ENCODE results near the gene ASPG.

DNA sequence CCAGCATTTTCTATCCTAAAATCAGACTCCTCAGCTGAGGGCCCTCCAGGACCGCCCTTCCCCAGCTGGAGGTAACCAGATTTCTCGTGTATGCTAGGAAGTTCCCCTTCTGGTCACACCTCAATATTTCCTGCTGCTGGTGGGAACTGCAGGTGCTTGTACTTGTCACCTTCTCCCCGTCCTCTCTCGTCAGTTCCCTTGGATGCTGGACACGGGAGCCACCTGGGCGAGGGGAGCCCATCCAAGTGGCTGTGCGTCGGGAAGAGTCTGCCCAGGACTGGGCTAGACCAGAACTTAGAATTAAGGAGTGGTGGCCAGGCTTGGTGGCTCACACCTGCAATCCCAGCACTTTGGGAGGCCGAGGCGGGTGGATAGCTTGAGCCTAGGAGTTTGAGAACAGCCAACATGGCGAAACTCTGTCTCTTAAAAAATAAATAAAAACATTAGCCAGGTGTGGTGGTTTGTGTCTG is 29.7 kb downstream of the ASPG start:
- TF ChIP-seq, protein P1, sequence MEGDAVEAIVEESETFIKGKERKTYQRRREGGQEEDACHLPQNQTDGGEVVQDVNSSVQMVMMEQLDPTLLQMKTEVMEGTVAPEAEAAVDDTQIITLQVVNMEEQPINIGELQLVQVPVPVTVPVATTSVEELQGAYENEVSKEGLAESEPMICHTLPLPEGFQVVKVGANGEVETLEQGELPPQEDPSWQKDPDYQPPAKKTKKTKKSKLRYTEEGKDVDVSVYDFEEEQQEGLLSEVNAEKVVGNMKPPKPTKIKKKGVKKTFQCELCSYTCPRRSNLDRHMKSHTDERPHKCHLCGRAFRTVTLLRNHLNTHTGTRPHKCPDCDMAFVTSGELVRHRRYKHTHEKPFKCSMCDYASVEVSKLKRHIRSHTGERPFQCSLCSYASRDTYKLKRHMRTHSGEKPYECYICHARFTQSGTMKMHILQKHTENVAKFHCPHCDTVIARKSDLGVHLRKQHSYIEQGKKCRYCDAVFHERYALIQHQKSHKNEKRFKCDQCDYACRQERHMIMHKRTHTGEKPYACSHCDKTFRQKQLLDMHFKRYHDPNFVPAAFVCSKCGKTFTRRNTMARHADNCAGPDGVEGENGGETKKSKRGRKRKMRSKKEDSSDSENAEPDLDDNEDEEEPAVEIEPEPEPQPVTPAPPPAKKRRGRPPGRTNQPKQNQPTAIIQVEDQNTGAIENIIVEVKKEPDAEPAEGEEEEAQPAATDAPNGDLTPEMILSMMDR (IDR thresholded peaks at IDR 0.05), result no peak
- no peak for TF ChIP-seq ZFX (IDR thresholded peaks at IDR 0.05; ENCODE audit: borderline replicate concordance)
